ENCODE measurements around the gene GSTT2B.

DNA sequence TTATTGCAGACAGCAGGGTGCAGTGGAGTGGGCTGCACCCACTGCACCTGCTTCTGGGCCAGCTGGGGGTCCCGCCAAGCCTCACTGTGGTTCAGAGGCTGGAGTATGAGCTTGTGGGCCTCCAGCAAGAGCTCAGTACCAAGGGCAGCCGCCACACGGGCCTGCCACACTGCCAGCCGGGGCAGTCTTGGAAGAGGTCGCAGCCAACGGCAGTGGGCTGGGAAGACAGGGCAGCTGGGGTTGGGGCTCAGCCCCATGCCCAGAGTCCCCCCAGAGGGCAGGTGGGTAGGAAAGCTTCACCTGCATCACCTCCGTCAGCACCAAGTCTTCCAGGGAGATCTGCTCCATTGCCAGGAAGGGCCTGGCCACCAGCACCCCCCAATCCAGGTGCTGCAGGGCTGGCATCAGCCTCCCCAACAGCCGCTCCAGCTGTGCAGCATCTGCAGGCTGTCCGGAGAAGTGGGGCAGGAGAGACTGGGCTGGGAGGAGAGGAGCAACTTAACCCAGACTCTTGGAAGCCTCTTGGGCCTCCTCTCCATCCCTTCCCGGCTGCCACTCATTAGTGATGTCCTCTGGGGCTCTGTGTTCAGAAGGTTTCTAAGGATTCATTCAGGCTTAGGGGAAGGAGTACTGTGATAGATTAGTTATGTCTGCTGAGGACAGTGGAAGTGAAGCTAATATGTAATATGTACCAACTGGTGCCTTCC, 45.4 kb upstream of the GSTT2B start:
- TF ChIP-seq, protein P1, sequence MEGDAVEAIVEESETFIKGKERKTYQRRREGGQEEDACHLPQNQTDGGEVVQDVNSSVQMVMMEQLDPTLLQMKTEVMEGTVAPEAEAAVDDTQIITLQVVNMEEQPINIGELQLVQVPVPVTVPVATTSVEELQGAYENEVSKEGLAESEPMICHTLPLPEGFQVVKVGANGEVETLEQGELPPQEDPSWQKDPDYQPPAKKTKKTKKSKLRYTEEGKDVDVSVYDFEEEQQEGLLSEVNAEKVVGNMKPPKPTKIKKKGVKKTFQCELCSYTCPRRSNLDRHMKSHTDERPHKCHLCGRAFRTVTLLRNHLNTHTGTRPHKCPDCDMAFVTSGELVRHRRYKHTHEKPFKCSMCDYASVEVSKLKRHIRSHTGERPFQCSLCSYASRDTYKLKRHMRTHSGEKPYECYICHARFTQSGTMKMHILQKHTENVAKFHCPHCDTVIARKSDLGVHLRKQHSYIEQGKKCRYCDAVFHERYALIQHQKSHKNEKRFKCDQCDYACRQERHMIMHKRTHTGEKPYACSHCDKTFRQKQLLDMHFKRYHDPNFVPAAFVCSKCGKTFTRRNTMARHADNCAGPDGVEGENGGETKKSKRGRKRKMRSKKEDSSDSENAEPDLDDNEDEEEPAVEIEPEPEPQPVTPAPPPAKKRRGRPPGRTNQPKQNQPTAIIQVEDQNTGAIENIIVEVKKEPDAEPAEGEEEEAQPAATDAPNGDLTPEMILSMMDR (IDR thresholded peaks at IDR 0.05): no peak
- TF ChIP-seq POLR2A (IDR thresholded peaks at IDR 0.05): no peak
